Neuronal stem cell (in vitro differentiated cells): ENCODE results near the gene CCL26.
"Not testable (repeated sequence)": the region's sequence is repeated elsewhere in the genome, so short reads cannot be mapped to it uniquely, and the experiment has no call there.

Experiments used
- DNase-seq: peaks from one replicate; pipeline ENCODE4 v3.0.0-alpha.2; 2013; ENCODE audit warnings: low spot score
- H2AFZ ChIP-seq: one replicate; pipeline ENCODE4 v1.6.1; 2013; ENCODE audit warnings: mild to moderate bottlenecking, low read length, inconsistent platforms
- H2AK5ac ChIP-seq: 2 replicates; pipeline ENCODE4 v1.6.1; 2013; ENCODE audit warnings: low read depth, mild to moderate bottlenecking, inconsistent platforms, low read length, moderate library complexity, mixed read lengths
- H2BK120ac ChIP-seq: 2 replicates; pipeline ENCODE4 v1.6.1; 2013; ENCODE audit warnings: low read depth, mild to moderate bottlenecking, inconsistent platforms, low read length, moderate library complexity, mixed read lengths
- H2BK12ac ChIP-seq: one replicate; pipeline ENCODE4 v1.6.1; 2013; ENCODE audit warnings: low read length, inconsistent platforms
- H2BK15ac ChIP-seq: 2 replicates; pipeline ENCODE4 v1.6.1; 2013; ENCODE audit warnings: mild to moderate bottlenecking, low read length, inconsistent platforms, mixed read lengths
- H2BK5ac ChIP-seq: one replicate; pipeline ENCODE4 v1.6.1; 2013; ENCODE audit warnings: inconsistent platforms, mild to moderate bottlenecking, low read length, moderate library complexity
- H3K14ac ChIP-seq: one replicate; pipeline ENCODE4 v1.6.1; 2013; ENCODE audit warnings: low read length, inconsistent platforms
- H3K18ac ChIP-seq: 2 replicates; pipeline ENCODE4 v1.6.1; 2013; ENCODE audit warnings: low read length, inconsistent platforms
- H3K23ac ChIP-seq: 2 replicates; pipeline ENCODE4 v1.6.1; 2013; ENCODE audit warnings: low read depth, mild to moderate bottlenecking, mixed read lengths, low read length, inconsistent platforms; ENCODE audit not compliant: poor library complexity
- H3K27ac ChIP-seq: replicated peaks from 3 replicates; pipeline ENCODE4 v1.5.1; 2013; ENCODE audit warnings: low read length, inconsistent platforms
- H3K27me3 ChIP-seq, 3 experiments: 2 replicates each; pipeline ENCODE4 v1.6.1; 2013; ENCODE audit warnings: low read length in 3 of 3, mild to moderate bottlenecking in 2 of 3, inconsistent platforms in 1 of 3, low read depth in 1 of 3, mixed read lengths in 1 of 3, moderate library complexity in 1 of 3; ENCODE audit not compliant: control insufficient read depth in 3 of 3, insufficient read depth in 3 of 3
- H3K36me3 ChIP-seq, 2 donors: replicated peaks in 1 of 2; 2 replicates each; pipeline ENCODE4 v1.6.1; 2013; ENCODE audit warnings: low read length in 2 of 2; ENCODE audit not compliant: control insufficient read depth in 2 of 2, insufficient read depth in 2 of 2
- H3K4ac ChIP-seq: 2 replicates; pipeline ENCODE4 v1.6.1; 2013; ENCODE audit warnings: inconsistent platforms, mild to moderate bottlenecking, low read length, moderate library complexity
- H3K4me1 ChIP-seq, 2 donors: 1 replicate in 1 of 2; 2 replicates in 1 of 2; pipeline ENCODE4 v1.6.1; 2013; ENCODE audit warnings: low read length in 2 of 2, low read depth in 1 of 2; ENCODE audit not compliant: control insufficient read depth in 2 of 2, insufficient read depth in 1 of 2
- H3K4me2 ChIP-seq: one replicate; pipeline ENCODE4 v1.6.1; 2013; ENCODE audit warnings: mild to moderate bottlenecking, low read length, inconsistent platforms; ENCODE audit not compliant: insufficient read depth, poor library complexity, severe bottlenecking
- H3K4me3 ChIP-seq, 2 donors: 2 replicates each; pipeline ENCODE4 v1.5.1; 2013; ENCODE audit warnings: low read length in 2 of 2, mild to moderate bottlenecking in 2 of 2, inconsistent platforms in 1 of 2, moderate library complexity in 1 of 2
- H3K79me1 ChIP-seq: one replicate; pipeline ENCODE4 v1.6.1; 2013; ENCODE audit warnings: low read depth, mild to moderate bottlenecking, inconsistent platforms, low read length, moderate library complexity
- H3K9ac ChIP-seq: one replicate; pipeline ENCODE4 v1.6.1; 2013; ENCODE audit warnings: mild to moderate bottlenecking, low read depth, low read length, inconsistent platforms; ENCODE audit not compliant: poor library complexity
- H3K9me3 ChIP-seq, 2 donors: replicated peaks in 1 of 2; 2 replicates each; pipeline versions ENCODE3 to v1.6.1; 2013; ENCODE audit warnings: low read length in 2 of 2, mild to moderate bottlenecking in 2 of 2, inconsistent platforms in 1 of 2, low read depth in 1 of 2, mixed read lengths in 1 of 2, moderate library complexity in 1 of 2; ENCODE audit not compliant: control insufficient read depth in 2 of 2, insufficient read depth in 1 of 2
- H4K8ac ChIP-seq: one replicate; pipeline ENCODE4 v1.6.1; 2013; ENCODE audit warnings: low read depth, mild to moderate bottlenecking, inconsistent platforms, low read length, moderate library complexity
- H4K91ac ChIP-seq: one replicate; pipeline ENCODE4 v1.6.1; 2013; ENCODE audit warnings: low read length, low read depth, mild to moderate bottlenecking, inconsistent platforms; ENCODE audit not compliant: poor library complexity
- WGBS, 2 donors: extraction: QIAGEN DNeasy Blood & Tissue Kit; methylation state at CpG; one replicate each; pipeline ENCODE4 v1.1.7; 2013; ENCODE audit warnings: missing lambda C conversion rate in 2 of 2, mixed read lengths in 1 of 2; ENCODE audit not compliant: insufficient read length in 2 of 2, insufficient replicate concordance in 1 of 2; ENCODE audit errors: extremely low coverage in 2 of 2; 5-methylcytosine and 5-hydroxymethylcytosine counted together

The CCL26 gene

DNA sequence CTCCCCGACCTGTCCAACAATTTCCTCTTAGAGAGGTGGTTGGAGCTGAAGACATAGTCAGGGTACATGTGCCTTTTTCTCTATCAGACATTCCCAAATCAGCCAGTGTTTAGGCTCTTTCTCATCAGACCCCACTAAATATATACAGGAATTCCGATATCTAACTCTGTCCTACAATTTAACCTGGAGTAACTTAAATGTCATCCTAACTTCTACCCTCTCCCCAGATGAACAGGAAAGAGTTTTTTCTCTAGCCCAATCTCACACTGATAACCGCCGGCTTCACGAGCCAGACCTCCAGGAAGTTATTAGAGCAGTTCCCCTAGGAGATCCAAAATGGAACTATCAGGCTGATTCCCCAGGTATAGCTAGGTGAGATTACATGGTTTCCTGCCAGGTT is 11.0 kb upstream of the CCL26 start:
- H3K18ac ChIP-seq, H2AFZ ChIP-seq, DNase-seq, H3K23ac ChIP-seq, H3K4me1 ChIP-seq, H4K91ac ChIP-seq, H2AK5ac ChIP-seq, H3K4me3 ChIP-seq, H3K27ac ChIP-seq, H2BK120ac ChIP-seq, H3K36me3 ChIP-seq, H3K9ac ChIP-seq, H4K8ac ChIP-seq, H2BK5ac ChIP-seq, H2BK12ac ChIP-seq, H3K14ac ChIP-seq, H3K79me1 ChIP-seq, H2BK15ac ChIP-seq, H3K9me3 ChIP-seq, H3K4me2 ChIP-seq, H3K4ac ChIP-seq, H3K27me3 ChIP-seq: not testable (repeated sequence)
- no CpG with 5 or more reads among the region's 5 CpGs for whole genome bisulfite sequencing, 2 donors

GRCh38 chr7:75780647-75781273 is 8.7 kb upstream of the CCL26 start:
- not testable (repeated sequence) for H3K9me3 ChIP-seq, H3K27ac ChIP-seq, H2BK15ac ChIP-seq, H4K8ac ChIP-seq, H3K27me3 ChIP-seq, H3K36me3 ChIP-seq, H3K18ac ChIP-seq, H3K4ac ChIP-seq, H4K91ac ChIP-seq, H2AK5ac ChIP-seq, DNase-seq, H3K4me2 ChIP-seq, H3K9ac ChIP-seq, H3K4me1 ChIP-seq, H2BK120ac ChIP-seq, H2AFZ ChIP-seq, H3K23ac ChIP-seq, H2BK5ac ChIP-seq, H3K4me3 ChIP-seq, H3K79me1 ChIP-seq, H2BK12ac ChIP-seq, H3K14ac ChIP-seq
- WGBS, 2 donors: no CpG with 5 or more reads among the region's 14 CpGs

DNA sequence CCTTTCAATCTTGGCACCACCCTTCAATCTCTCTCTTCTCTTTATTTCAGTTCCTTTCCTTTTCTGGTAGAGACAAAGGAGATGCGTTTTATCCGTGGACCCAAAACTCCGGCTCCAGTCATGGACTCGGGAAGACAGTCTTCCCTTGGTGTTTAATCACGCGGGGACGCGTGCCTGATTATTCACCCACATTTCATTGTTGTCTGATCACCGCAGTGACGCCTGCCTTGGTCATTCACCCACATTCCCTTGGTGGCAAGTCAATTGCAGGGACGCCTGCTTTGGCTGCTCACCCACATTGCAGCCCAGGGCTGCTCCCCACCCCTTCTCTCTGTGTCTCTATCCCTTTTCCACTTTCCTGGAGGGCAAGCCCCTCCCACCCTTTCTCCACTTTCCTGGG is 7.5 kb upstream of the CCL26 start:
- H3K14ac ChIP-seq, DNase-seq, H2AK5ac ChIP-seq, H3K27ac ChIP-seq, H2BK120ac ChIP-seq, H2AFZ ChIP-seq, H3K4ac ChIP-seq, H3K18ac ChIP-seq, H3K36me3 ChIP-seq, H2BK5ac ChIP-seq, H3K79me1 ChIP-seq, H3K4me3 ChIP-seq, H3K9ac ChIP-seq, H3K9me3 ChIP-seq, H3K4me2 ChIP-seq, H3K27me3 ChIP-seq, H3K4me1 ChIP-seq, H4K91ac ChIP-seq, H4K8ac ChIP-seq, H2BK12ac ChIP-seq, H2BK15ac ChIP-seq, H3K23ac ChIP-seq: not testable (repeated sequence)
- no CpG with 5 or more reads among the region's 11 CpGs for WGBS, 2 donors

DNA sequence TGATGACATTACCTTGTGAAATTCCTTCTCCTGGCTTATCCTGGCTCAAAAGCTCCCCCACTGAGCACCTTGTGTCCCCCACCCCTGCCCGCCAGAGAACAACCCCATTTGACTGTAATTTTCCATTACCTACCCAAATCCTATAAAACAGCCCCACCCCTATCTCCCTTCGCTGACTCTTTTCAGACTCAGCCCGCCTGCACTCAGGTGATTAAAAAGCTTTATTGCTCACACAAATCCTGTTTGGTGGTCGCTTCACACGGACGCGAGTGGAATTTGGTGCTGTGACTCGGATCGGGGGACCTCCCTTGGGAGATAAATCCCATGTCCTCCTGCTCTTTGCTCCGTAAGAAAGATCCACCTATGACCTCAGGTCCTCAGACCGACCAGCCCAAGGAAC is 7.0 kb upstream of the CCL26 start:
- not testable (repeated sequence) for H4K91ac ChIP-seq, H3K4me1 ChIP-seq, H3K36me3 ChIP-seq, H3K4me2 ChIP-seq, H2BK15ac ChIP-seq, H3K79me1 ChIP-seq, H3K27me3 ChIP-seq, H2BK5ac ChIP-seq, H2BK120ac ChIP-seq, H3K4ac ChIP-seq, H2BK12ac ChIP-seq, H3K14ac ChIP-seq, DNase-seq, H3K27ac ChIP-seq, H3K9ac ChIP-seq, H2AFZ ChIP-seq, H2AK5ac ChIP-seq, H3K9me3 ChIP-seq, H3K18ac ChIP-seq, H4K8ac ChIP-seq, H3K4me3 ChIP-seq, H3K23ac ChIP-seq
- WGBS, 2 donors: no CpG with 5 or more reads among the region's 11 CpGs
